K562 (cell line): ENCODE results near the gene CBX1. TPM values are rescaled to one million over a fixed set of nuclear protein-coding genes. Genes with fewer than 3 reads are reported as not detected.
A peak's percentile ranks its signal among the peaks of the same experiment; 100 is the strongest.

ENCODE experiments used
- CHD7 ChIP-seq: fragments of 200-600 bp; sonication (generic); IDR thresholded peaks from one replicate; pipeline ENCODE4 v1.6.1; 2012; ENCODE audit warnings: mild to moderate bottlenecking, low read depth, low read length, inconsistent platforms
- HES1 ChIP-seq: fragments of 450-650 bp; IDR thresholded peaks from 2 replicates; pipeline ENCODE4 v1.6.1; 2016; ENCODE audit warnings: low read depth, mild to moderate bottlenecking, moderate library complexity
- MAFG ChIP-seq: fragments of 450-650 bp; conservative IDR thresholded peaks from 2 replicates; pipeline ENCODE4 v1.6.1; 2016; ENCODE audit warnings: missing genetic modification characterization, missing compliant biosample characterization
- PHF21A ChIP-seq: fragments of 450-650 bp; IDR thresholded peaks from 2 replicates; pipeline ENCODE4 v1.6.1; 2017; ENCODE audit warnings: low read depth, borderline replicate concordance
- PURB ChIP-seq: sonication (generic); formaldehyde crosslinking; IDR thresholded peaks from 2 replicates; pipeline ENCODE4 v1.9.0; 2021; ENCODE audit warnings: low read depth, mild to moderate bottlenecking, missing genetic modification reagents
- polyA plus RNA-seq, 8 experiments: library from polyadenylated mRNA; depleted of rRNA in 4 of 8; stranded (reverse) in 5 of 8; unstranded in 3 of 8; fragments of >200 nt; fragmentation: Nextera tagmentation in 2 of 8; fragmentation: Illumina TruSeq in 1 of 8; extraction: Ambion mirVana in 2 of 8; extraction: Trizol in 1 of 8; gene quantifications; 2 replicates each; pipeline versions ENCODE4 v1.2.1 to v1.2.3, GENCODE V29; 2011 to 2014; ENCODE audit warnings: inconsistent platforms in 1 of 8, missing spikeins in 1 of 8
- total RNA-seq, 7 experiments: library from RNA; depleted of rRNA in 6 of 7; stranded (reverse); fragments of >200 nt in 6 of 7; fragmentation: Illumina TruSeq in 2 of 7; extraction: Trizol in 2 of 7; gene quantifications; 2 replicates each; pipeline versions ENCODE4 v1.2.1 to v1.2.3, GENCODE V29; 2011 to 2021; ENCODE audit warnings: low replicate concordance in 1 of 7
- TF ChIP-seq, protein P1 (sequence below), 2 experiments: fragments of 450-650 bp; formaldehyde crosslinking in 1 of 2; IDR thresholded peaks; 2 replicates each; pipeline versions ENCODE4 v1.4.0 to v1.6.1; 2014 to 2020; ENCODE audit warnings: mild to moderate bottlenecking in 2 of 2, borderline replicate concordance in 1 of 2, low read depth in 1 of 2

Gene CBX1
- total and polyA plus RNA-seq, 9 of the 15 experiments (the other 6 are each of a cell fraction or from before 2014, with no cell fraction given), result 10.6 to 95.7 (median 52.7) TPM

- TF ChIP-seq PURB, result no peak
- TF ChIP-seq, protein P1, sequence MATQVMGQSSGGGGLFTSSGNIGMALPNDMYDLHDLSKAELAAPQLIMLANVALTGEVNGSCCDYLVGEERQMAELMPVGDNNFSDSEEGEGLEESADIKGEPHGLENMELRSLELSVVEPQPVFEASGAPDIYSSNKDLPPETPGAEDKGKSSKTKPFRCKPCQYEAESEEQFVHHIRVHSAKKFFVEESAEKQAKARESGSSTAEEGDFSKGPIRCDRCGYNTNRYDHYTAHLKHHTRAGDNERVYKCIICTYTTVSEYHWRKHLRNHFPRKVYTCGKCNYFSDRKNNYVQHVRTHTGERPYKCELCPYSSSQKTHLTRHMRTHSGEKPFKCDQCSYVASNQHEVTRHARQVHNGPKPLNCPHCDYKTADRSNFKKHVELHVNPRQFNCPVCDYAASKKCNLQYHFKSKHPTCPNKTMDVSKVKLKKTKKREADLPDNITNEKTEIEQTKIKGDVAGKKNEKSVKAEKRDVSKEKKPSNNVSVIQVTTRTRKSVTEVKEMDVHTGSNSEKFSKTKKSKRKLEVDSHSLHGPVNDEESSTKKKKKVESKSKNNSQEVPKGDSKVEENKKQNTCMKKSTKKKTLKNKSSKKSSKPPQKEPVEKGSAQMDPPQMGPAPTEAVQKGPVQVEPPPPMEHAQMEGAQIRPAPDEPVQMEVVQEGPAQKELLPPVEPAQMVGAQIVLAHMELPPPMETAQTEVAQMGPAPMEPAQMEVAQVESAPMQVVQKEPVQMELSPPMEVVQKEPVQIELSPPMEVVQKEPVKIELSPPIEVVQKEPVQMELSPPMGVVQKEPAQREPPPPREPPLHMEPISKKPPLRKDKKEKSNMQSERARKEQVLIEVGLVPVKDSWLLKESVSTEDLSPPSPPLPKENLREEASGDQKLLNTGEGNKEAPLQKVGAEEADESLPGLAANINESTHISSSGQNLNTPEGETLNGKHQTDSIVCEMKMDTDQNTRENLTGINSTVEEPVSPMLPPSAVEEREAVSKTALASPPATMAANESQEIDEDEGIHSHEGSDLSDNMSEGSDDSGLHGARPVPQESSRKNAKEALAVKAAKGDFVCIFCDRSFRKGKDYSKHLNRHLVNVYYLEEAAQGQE (IDR thresholded peaks at IDR 0.05; ENCODE audit: borderline replicate concordance), result peak; percentile 63
- TF ChIP-seq, protein P1 (CRISPR knock-in tag; IDR thresholded peaks at IDR 0.05; ENCODE audit: low read depth), result peak; percentile 49; the same call in 1 of the 2 replicates
- TF ChIP-seq PHF21A, result no peak
- no peak for TF ChIP-seq HES1
- peak; percentile 93 for TF ChIP-seq MAFG (tag)
- TF ChIP-seq CHD7, result no peak
These were observed 53.4 kb downstream of the CBX1 start, which contains the start of gene NFE2L1 (continued) for GRCh38 chr17:48047741-48048383.
